ENCODE measurements around the gene FBXL16.

GRCh38 chr16:729768-730665 is 24.4 kb upstream of the FBXL16 start:
- TF ChIP-seq POLR2A (IDR thresholded peaks at IDR 0.05; ENCODE audit: low read depth, low read length) = no peak
- TF ChIP-seq POLR2AphosphoS5 (IDR thresholded peaks at IDR 0.05; ENCODE audit: low read depth, low read length) = peak; percentile 42; the same call in 1 of the 2 replicates
- TF ChIP-seq TAF1 (IDR thresholded peaks at IDR 0.05; ENCODE audit: borderline replicate concordance, low read depth, low read length) = no peak
